Measurements from ENCODE around the gene COA6.

DNA sequence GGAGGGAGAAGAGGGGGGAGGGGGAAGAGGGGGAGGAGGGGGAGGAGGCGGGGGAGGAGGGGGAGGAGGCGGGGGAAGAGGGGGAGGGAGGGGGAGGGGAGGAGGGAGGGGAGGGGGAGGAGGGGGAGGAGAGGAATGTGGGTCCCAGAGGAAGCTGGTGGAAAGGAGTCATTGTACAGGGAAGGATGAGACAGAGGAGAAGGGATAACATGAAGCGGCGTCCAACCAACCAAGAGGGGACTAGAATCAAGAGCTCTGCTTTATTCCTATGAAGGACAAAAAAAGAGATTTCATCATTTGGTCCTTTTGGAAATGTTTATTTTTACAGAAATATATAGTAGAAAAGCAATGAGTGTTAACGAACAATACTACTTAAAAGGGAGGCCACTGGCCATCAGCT is 24.5 kb downstream of the COA6 start:
- TF ChIP-seq CTCF (IDR thresholded peaks at IDR 0.05; ENCODE audit: low read depth, low read length, missing input control) (no peak), GABPA (IDR thresholded peaks at IDR 0.05 in 1 of 2, conservative IDR thresholded peaks at IDR 0.05 in 1 of 2) (no peak), SP1 (IDR thresholded peaks at IDR 0.05) (no peak), YY1 (IDR thresholded peaks at IDR 0.05) (no peak), ZBTB33 (IDR thresholded peaks at IDR 0.05) (no peak), RAD21 (IDR thresholded peaks at IDR 0.05) (no peak), RXRA (IDR thresholded peaks at IDR 0.05) (no peak), TAF1 (conservative IDR thresholded peaks at IDR 0.05) (no peak)
- TF ChIP-seq, protein P1, sequence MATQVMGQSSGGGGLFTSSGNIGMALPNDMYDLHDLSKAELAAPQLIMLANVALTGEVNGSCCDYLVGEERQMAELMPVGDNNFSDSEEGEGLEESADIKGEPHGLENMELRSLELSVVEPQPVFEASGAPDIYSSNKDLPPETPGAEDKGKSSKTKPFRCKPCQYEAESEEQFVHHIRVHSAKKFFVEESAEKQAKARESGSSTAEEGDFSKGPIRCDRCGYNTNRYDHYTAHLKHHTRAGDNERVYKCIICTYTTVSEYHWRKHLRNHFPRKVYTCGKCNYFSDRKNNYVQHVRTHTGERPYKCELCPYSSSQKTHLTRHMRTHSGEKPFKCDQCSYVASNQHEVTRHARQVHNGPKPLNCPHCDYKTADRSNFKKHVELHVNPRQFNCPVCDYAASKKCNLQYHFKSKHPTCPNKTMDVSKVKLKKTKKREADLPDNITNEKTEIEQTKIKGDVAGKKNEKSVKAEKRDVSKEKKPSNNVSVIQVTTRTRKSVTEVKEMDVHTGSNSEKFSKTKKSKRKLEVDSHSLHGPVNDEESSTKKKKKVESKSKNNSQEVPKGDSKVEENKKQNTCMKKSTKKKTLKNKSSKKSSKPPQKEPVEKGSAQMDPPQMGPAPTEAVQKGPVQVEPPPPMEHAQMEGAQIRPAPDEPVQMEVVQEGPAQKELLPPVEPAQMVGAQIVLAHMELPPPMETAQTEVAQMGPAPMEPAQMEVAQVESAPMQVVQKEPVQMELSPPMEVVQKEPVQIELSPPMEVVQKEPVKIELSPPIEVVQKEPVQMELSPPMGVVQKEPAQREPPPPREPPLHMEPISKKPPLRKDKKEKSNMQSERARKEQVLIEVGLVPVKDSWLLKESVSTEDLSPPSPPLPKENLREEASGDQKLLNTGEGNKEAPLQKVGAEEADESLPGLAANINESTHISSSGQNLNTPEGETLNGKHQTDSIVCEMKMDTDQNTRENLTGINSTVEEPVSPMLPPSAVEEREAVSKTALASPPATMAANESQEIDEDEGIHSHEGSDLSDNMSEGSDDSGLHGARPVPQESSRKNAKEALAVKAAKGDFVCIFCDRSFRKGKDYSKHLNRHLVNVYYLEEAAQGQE (IDR thresholded peaks at IDR 0.05) = no peak
- TF ChIP-seq, protein P2, sequence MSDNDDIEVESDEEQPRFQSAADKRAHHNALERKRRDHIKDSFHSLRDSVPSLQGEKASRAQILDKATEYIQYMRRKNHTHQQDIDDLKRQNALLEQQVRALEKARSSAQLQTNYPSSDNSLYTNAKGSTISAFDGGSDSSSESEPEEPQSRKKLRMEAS (IDR thresholded peaks at IDR 0.05) = no peak

Measured in liver (tissue), 3 donors.